Skeletal muscle tissue (tissue), 2 donors: ENCODE data around the gene GPRC5C. TPM values are rescaled to one million over a fixed set of nuclear protein-coding genes. Genes with fewer than 3 reads are reported as not detected.

Experiments used
- small RNA-seq: library from RNA; depleted of rRNA; stranded (forward); fragments of <200 nt; gene quantifications from one replicate; pipeline ENCODE3, GENCODE V24; 2014
- total RNA-seq: library from RNA; depleted of rRNA; stranded (reverse); fragments of >200 nt; gene quantifications from one replicate; pipeline ENCODE4 v1.2.3, GENCODE V29; 2014

GPRC5C gene
- total RNA-seq, 1 donor from 2014 or later: 44.4 TPM

Small RNA genes within 50 kb of the gene (small RNA-seq; reads per million reads assigned to genes)
- not detected for gene RNA5SP448

Other genes starting within 250 kb of the GPRC5C start
- 4,876 TPM for gene RPL38, start 228.4 kb upstream of the GPRC5C start, total RNA-seq
- 34.4 TPM for gene TTYH2, start 218.5 kb upstream of the GPRC5C start, total RNA-seq
- not detected for gene DNAI2, start 157.9 kb upstream of the GPRC5C start, total RNA-seq
- gene KIF19, start 105.9 kb upstream of the GPRC5C start, total RNA-seq: 1.0 TPM
- not detected for gene BTBD17, start 70.2 kb upstream of the GPRC5C start, total RNA-seq
- not detected for gene GPR142, start 64.6 kb upstream of the GPRC5C start, total RNA-seq
- gene CD300A, start 34.5 kb downstream of the GPRC5C start, total RNA-seq: 1.0 TPM
- gene CD300LB, start 99.4 kb downstream of the GPRC5C start, total RNA-seq: not detected
- gene CD300C, start 114.0 kb downstream of the GPRC5C start, total RNA-seq: under 0.01 TPM
- not detected for gene CD300H, start 135.4 kb downstream of the GPRC5C start, total RNA-seq
- gene CD300LD, start 160.2 kb downstream of the GPRC5C start, total RNA-seq: not detected
- 0.52 TPM for gene CD300E, start 191.7 kb downstream of the GPRC5C start, total RNA-seq